Mammary epithelial cell (primary cell): ENCODE data around the gene GTF2H2.
"Not testable (repeated sequence)": the region's sequence is repeated elsewhere in the genome, so short reads cannot be mapped to it uniquely, and the experiment has no call there.

ENCODE experiments used
- CTCF ChIP-seq, 2 donors: IDR thresholded peaks in 1 of 2; conservative IDR thresholded peaks in 1 of 2; 2 replicates each; pipeline ENCODE4 v1.5.1; 2011 to 2012; ENCODE audit warnings: inconsistent platforms in 2 of 2, low read length in 2 of 2, mild to moderate bottlenecking in 2 of 2, control low read depth in 1 of 2, low read depth in 1 of 2; ENCODE audit not compliant: insufficient read depth in 1 of 2; ENCODE audit errors: extremely low read depth in 1 of 2
- EZH2 ChIP-seq: IDR thresholded peaks from 2 replicates; pipeline ENCODE4 v1.6.1; 2012; ENCODE audit warnings: low read length, inconsistent platforms, borderline replicate concordance

- TF ChIP-seq CTCF (conservative IDR thresholded peaks at IDR 0.05 in 1 of 2, IDR thresholded peaks at IDR 0.05 in 1 of 2; ENCODE audit: extremely low read depth in 1 of 2, insufficient read depth in 1 of 2, low read depth in 1 of 2, low read length in 2 of 2); EZH2: not testable (repeated sequence)
These were observed 32.5 kb upstream of the GTF2H2 start for GRCh38 chr5:71099996-71100395.
